SKM-1 (cell line): Measurements from ENCODE around the gene IRS1.

Experiments used
- DNase-seq: peaks from one replicate; lab custom pipeline; 2025; ENCODE audit not compliant: unreplicated experiment; lab: John Stamatoyannopoulos, UW

Gene IRS1

DNA sequence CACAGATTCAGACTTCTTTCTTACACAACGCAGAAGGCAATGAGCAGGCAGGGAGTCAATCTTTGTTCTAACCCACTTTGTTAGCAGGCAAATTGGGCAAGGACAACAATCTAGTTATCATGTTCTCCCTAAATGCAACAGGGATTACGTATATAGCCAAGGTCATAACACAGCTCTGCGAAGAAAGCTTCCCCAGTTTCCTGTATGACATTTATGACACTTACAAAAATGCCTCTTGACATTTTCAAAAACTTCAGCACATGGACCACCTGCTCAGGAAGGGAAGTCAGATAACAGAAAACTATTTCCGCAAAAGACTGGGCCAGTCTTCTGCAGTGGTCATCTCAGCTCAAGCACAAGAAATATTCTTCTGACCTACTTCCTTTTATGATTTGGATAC lies 106.1 kb downstream of the IRS1 start:
- peak; percentile 43 for DNase-seq

DNA sequence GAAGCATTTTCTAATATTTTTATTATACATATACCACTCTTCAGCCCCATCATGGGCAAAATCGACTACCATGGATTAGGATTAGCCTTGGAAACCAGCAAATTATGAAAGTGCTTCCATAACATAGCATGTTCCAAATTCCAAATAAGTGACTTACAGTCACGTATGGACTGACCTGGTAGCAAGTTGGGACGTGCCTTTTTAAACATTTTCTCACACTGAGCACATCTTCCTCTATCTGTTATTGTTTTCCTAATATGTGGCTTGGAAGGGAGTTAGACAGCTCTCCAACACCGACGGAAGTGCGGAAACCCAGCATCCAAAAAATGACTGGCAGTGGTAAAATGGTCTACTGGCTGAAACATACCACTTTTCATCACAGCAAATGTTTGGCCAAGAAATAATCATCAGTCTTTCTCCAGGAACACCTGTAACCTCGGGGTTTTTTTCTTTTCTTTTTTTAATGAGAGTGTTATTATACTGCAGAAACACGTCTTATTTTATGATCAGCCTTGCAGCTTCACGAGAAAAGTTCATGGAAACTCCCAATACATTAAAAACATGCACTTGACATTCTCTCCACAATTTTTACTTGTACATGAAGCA lies 107.0 kb downstream of the IRS1 start:
- DNase-seq: no peak

DNA sequence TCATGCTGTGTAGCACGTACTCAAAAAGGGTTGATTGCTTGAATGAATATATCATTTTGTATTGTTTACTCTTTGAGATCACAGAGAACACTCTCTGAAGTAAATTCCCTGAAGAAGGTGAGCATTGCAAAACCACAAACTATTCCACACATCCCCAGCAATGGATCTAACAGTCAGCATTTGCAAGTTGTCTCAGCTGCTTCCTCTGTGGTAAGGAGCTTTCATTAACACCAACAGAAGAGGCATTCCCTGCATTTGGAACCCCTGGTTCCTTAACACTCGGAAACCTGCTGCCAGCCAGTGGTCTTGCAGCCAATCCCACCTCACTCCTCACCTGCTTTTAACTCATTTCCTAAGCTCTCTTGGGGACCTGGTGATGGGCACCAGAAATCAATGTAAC lies 108.4 kb downstream of the IRS1 start:
- no peak for DNase-seq

DNA sequence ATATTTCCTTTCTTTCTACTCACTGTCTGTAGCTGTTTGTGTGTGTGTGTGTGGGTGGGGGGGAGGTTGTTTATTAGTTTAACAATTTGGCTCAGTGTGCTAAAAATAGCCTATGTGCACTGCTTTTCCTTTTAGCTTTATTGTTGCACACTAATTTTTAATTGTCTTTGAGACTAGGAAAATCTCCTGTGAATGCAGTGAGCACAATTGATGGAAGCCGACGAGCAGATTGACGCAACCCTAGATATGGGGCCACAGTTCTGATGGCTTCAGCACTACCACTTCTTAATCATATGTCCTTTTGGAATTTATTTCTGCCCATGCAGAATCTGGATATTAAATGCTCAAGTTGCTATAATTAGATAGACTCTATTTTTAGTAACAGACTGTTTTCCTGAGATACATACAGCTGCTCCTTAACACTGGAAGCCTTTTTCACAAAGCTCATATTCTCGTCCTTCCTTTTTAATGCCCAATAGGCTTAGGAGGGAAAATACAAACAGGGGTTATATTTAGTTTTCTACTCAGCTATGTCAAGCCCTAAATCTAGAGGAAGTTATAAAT lies 109.1 kb downstream of the IRS1 start:
- no peak for DNase-seq

DNA sequence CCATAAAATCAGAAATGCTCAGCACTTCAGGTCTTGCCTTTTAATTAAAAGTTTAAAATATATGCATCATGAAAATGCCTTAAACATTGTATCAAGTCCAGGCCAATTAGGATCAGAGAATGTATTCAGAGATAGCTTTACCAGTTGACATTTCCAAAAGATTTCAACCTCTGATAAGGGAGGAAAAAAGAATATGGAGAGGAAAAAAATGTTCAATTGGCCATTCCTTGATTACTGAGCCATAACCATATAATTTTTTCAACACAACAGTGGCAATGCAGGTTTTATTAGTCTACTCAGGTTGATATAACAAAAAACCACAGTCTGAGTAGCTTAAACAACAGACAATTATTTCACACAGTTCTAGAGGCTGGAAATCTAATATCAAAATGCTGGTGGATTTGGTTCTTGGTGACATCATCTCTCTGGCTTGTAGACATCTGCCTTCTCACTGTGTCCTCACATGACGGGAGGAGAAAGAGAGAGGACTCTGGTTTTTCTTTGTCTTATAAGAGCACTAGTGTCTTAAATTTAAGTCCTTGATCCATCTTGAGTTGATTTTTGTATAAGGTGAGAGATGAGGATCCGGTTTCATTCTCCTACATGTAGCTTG lies 111.9 kb downstream of the IRS1 start:
- no peak for DNase-seq

DNA sequence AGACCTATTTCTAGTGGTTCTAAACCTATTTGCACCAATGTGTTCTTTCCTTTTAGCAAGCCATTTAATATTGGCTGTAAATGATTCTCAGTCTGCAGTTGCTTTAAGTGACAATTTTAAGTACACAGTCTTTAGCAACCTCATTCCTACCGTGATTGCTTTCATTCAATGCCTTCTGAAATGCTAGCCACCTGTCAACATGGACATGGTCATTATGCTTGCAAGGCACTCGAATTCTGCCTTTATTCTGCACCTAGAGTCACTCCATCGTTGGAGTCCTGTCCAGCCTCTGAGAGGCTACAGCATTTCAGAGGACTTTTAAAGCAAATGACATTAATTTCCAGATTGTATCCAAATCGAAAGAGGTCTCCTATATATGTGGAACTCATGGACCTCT lies 115.1 kb downstream of the IRS1 start:
- DNase-seq: no peak

DNA sequence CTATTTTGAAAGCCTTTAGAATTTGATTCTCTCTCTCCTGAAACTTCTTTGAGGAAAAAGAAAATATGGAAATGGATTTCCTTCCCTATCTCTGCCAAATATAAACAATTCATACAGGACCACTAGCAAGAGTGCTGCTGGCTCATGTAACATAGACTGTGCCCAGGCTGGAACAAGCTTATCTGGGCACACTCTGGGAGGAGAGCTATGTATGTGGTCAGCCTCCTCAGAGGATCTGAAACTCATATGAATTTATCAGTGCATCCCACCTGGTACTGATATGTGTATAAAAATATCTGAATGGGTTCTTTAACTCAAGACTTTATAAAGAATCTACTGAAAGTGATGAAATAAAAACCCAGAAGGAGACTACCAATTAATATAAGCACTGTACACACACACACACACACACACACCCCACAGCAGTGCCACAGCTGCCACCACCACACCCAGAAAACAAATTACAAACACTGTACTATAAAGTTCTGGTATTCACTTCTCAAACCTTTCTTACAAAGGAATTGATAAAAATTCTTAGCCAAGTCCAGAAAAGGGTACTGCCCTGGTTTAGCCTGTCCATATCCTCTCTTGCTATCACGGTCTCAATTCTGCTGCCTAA lies 115.6 kb downstream of the IRS1 start:
- DNase-seq: no peak

DNA sequence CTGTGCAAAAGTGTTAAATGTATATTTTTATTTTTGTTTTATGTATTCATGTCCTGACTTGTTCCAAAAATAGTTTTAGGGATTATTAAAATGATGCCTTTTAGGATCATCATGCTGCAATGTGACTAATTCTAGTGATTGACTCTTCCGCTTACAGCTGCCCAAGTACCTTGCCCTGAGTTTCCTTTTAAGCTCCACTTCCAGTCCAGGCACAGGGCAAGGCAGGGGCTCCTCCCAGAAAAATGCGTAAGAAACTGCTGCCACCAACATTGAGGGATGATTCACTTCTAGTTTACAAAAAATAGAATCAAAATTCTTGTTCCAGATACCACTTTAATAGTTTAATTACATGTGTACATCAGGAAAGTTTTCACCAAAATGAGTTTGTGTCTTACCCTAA lies 116.4 kb downstream of the IRS1 start:
- DNase-seq: no peak
